Mesodermal cell (in vitro differentiated cells): Measurements from ENCODE around the gene SHTN1. TPM values are rescaled to one million over a fixed set of nuclear protein-coding genes. Genes with fewer than 3 reads are reported as not detected.

Source experiments
- H3K27ac ChIP-seq: 2 replicates; pipeline ENCODE4 v1.7.0; 2013; ENCODE audit warnings: mild to moderate bottlenecking, low read depth, low read length, moderate library complexity; ENCODE audit not compliant: severe bottlenecking
- H3K36me3 ChIP-seq: 2 replicates; pipeline ENCODE4 v1.7.1; 2013; ENCODE audit warnings: mild to moderate bottlenecking, low read length, moderate library complexity; ENCODE audit not compliant: control insufficient read depth, insufficient read depth
- H3K4me1 ChIP-seq: one replicate; pipeline ENCODE4 v1.7.1; 2013; ENCODE audit warnings: mild to moderate bottlenecking, low read length; ENCODE audit not compliant: insufficient read depth, control insufficient read depth, poor library complexity, severe bottlenecking
- H3K4me3 ChIP-seq: 2 replicates; pipeline ENCODE4 v1.7.0; 2013; ENCODE audit warnings: low read length, control low read depth, mild to moderate bottlenecking; ENCODE audit not compliant: insufficient read depth, poor library complexity, severe bottlenecking; ENCODE audit errors: extremely low read depth
- H3K9me3 ChIP-seq: 2 replicates; pipeline ENCODE4 v1.7.1; 2013; ENCODE audit warnings: mild to moderate bottlenecking, low read length, moderate library complexity; ENCODE audit not compliant: control insufficient read depth
- WGBS, 2 experiments: methylation state at CpG; one replicate each; pipeline ENCODE4 v1.1.5; 2013; ENCODE audit warnings: missing lambda C conversion rate in 2 of 2; ENCODE audit not compliant: insufficient coverage in 2 of 2; 5-methylcytosine and 5-hydroxymethylcytosine counted together
- polyA plus RNA-seq, 2 experiments: library from polyadenylated mRNA; stranded (reverse); fragments of 50-300 nt; gene quantifications; one replicate each; pipeline ENCODE4 v1.2.3, GENCODE V29; 2013

SHTN1 gene
- 25.2 TPM for polyA plus RNA-seq (2013, experiment 1 of 2)
- polyA plus RNA-seq (2013, experiment 2 of 2) = 31.1 TPM

GRCh38 chr10:117005026-117005526, at the start of gene SHTN1:
Gene SHTN1 (minus strand): TSS chr10:117005187. CDS start chr10:117005079, 108 bp downstream.
- WGBS, 2 experiments = 0% methylated on average over 10 to 11 of the region's 46 CpGs
- Histone ChIP-seq H3K9me3 (no peaks in the 10 kb centered on the region), H3K4me1 (peaks cover 7% of the 10 kb centered on the region), H3K4me3 (peak within 1 kb of the TSS; percentile 82), H3K27ac (peak within 1 kb of the TSS; percentile 41), H3K36me3 (no peaks in the 10 kb centered on the region)

DNA sequence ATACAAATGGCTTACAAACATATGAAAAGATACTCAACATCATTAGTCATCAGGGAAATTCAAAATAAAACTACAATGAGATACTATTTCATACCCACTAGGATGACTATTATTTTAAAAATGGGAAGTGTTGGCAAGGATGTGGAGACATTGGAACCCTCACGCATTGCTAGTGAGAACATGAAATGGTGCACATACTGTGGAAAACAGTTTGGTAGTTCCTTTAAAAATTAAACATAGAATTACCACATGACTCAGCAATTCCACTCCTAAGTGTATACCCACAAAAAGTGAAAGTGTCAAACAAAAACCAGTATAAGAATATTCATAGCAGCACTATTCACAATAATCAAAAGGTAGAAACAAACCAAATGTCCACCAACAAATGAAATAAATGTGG, 48.5 kb upstream of the SHTN1 start:
- Histone ChIP-seq H3K4me1 (no peaks in the 10 kb centered on the region), H3K9me3 (no peaks in the 10 kb centered on the region), H3K4me3 (no peak overlapping the region), H3K27ac (no peak overlapping the region), H3K36me3 (no peaks in the 10 kb centered on the region)
- no CpG with 5 or more reads among the region's 1 CpG for WGBS, 2 experiments

DNA sequence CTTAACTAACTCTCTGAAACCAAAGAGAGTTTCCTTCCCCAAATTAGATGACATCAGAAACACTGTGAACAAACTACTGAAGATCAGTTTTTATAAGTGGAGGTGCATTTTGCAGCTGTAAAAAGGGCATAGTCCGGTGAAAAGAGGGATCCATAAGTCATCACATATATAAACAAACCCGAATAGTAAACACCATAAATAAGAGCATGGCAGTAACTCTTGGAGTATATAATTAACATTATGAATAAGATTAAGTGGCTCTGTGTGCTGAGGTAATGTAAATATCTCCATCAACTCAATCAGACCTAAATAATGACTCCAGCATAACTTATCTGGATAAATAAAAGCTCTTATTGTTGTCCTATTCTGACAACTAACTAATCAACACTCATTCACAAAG, 43.0 kb upstream of the SHTN1 start:
- H3K4me3 ChIP-seq = no peak overlapping the region

GRCh38 chr10:117016266-117016665, 11.3 kb upstream of the SHTN1 start:
- no peak overlapping the region for H3K4me3 ChIP-seq
- no peaks in the 10 kb centered on the region for H3K36me3 ChIP-seq
- H3K9me3 ChIP-seq = no peaks in the 10 kb centered on the region
- H3K4me1 ChIP-seq = no peaks in the 10 kb centered on the region
- no peak overlapping the region for H3K27ac ChIP-seq
- 86 to 96% methylated on average over 6 to 8 of the region's 8 CpGs for WGBS, 2 experiments

More for the DNA sequence above, 43.0 kb upstream of the SHTN1 start:
- Histone ChIP-seq H3K27ac (no peak overlapping the region), H3K9me3 (no peaks in the 10 kb centered on the region), H3K4me1 (no peaks in the 10 kb centered on the region), H3K36me3 (no peaks in the 10 kb centered on the region)
- WGBS, 2 experiments = no CpG with 5 or more reads among the region's 2 CpGs

DNA sequence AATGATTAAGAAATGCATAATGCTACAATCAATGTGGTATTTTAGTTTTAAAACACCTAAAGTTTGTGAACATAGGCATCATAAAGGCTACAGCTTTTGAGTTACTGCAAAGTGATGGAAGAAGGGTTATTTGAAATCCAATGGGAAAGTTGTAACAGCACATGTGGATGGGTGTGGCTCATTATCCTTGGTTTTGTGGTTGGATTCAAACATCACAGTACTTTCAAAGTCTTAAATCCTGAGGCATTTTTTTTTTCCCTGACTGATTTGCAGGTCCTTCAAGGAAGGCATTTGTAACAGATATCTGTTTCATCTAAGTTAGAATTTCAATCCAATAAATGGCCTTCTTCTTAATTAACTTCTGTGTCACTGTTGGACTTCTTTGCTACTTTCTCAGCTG, 9.8 kb upstream of the SHTN1 start:
- no peaks in the 10 kb centered on the region for H3K36me3 ChIP-seq
- no peak overlapping the region for H3K4me3 ChIP-seq
- no peak overlapping the region for H3K27ac ChIP-seq
- no peaks in the 10 kb centered on the region for H3K9me3 ChIP-seq
- no peaks in the 10 kb centered on the region for H3K4me1 ChIP-seq

GRCh38 chr10:117007080-117007479, 2.1 kb upstream of the SHTN1 start:
- no peaks in the 10 kb centered on the region for H3K9me3 ChIP-seq
- 100% methylated on average over 1 to 2 of the region's 3 CpGs for WGBS, 2 experiments
- H3K27ac ChIP-seq = no peak overlapping the region
- peaks cover 7% of the 10 kb centered on the region for H3K4me1 ChIP-seq
- no peaks in the 10 kb centered on the region for H3K36me3 ChIP-seq
- no peak overlapping the region for H3K4me3 ChIP-seq

- 33 to 38% methylated on average over 18 to 19 of the region's 21 CpGs for WGBS, 2 experiments
- no peak overlapping the region for H3K27ac ChIP-seq
Measured at GRCh38 chr10:117005527-117006055, 604 bp upstream of the SHTN1 start.

GRCh38 chr10:117004227-117005025, 561 bp downstream of the SHTN1 start:
- H3K9me3 ChIP-seq = no peaks in the 10 kb centered on the region
- peak overlapping the region; percentile 82 for H3K4me3 ChIP-seq
- H3K27ac ChIP-seq = peak overlapping the region; percentile 41
- 13% methylated on average over 32 to 34 of the region's 47 CpGs for WGBS, 2 experiments
- no peaks in the 10 kb centered on the region for H3K36me3 ChIP-seq
- H3K4me1 ChIP-seq = peaks cover 7% of the 10 kb centered on the region

More at GRCh38 chr10:117005527-117006055, 604 bp upstream of the SHTN1 start:
- Histone ChIP-seq H3K4me3 (peak overlapping the region; percentile 82), H3K9me3 (no peaks in the 10 kb centered on the region), H3K36me3 (no peaks in the 10 kb centered on the region), H3K4me1 (peaks cover 7% of the 10 kb centered on the region)

- no peak overlapping the region for H3K27ac ChIP-seq
- peaks cover 7% of the 10 kb centered on the region for H3K4me1 ChIP-seq
- H3K9me3 ChIP-seq = no peaks in the 10 kb centered on the region
- no peaks in the 10 kb centered on the region for H3K36me3 ChIP-seq
- no peak overlapping the region for H3K4me3 ChIP-seq
- WGBS, 2 experiments = 92 to 94% methylated on average over 6 of the region's 6 CpGs
Measured at GRCh38 chr10:117003336-117003735, 1.7 kb downstream of the SHTN1 start.

DNA sequence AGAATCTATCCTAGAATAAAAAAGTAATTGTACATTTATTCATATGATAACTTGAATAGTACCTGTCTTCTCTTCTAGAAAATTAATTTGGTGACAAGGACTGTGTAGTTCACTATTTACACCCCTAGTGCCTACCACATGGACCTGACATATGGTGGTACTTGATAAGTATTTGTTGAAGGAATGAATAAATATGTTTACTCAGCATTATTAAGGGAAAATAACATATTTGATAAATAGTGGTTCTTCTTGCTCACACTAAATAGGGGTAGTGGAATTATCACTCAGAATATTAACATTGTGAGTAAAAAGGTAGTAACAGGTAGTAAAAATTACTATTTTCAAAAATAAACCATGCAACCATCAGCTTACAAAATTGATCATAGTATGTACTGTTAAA, 2.8 kb downstream of the SHTN1 start:
- Histone ChIP-seq H3K4me3 (no peak overlapping the region), H3K36me3 (no peaks in the 10 kb centered on the region), H3K9me3 (no peaks in the 10 kb centered on the region), H3K4me1 (peaks cover 7% of the 10 kb centered on the region), H3K27ac (no peak overlapping the region)

GRCh38 chr10:117001144-117001543, 3.8 kb downstream of the SHTN1 start:
- Histone ChIP-seq H3K9me3 (no peaks in the 10 kb centered on the region), H3K4me3 (no peak overlapping the region), H3K4me1 (no peaks in the 10 kb centered on the region), H3K27ac (no peak overlapping the region), H3K36me3 (no peaks in the 10 kb centered on the region)
- no CpG with 5 or more reads among the region's 2 CpGs for WGBS, 2 experiments
